Right renal pelvis (tissue), 4 donors: ENCODE results near the gene PLEKHA6. TPM values are rescaled to one million over a fixed set of nuclear protein-coding genes. Genes with fewer than 3 reads are reported as not detected.
"Not testable (repeated sequence)": the region's sequence is repeated elsewhere in the genome, so short reads cannot be mapped to it uniquely, and the experiment has no call there.

ENCODE experiments used
- DNase-seq, 4 donors: peaks; one replicate each; pipeline ENCODE4 v3.0.0-alpha.2; 2013; ENCODE audit warnings: low read depth in 4 of 4, low spot score in 3 of 4, missing footprints in 1 of 4
- polyA plus RNA-seq, 4 donors: library from polyadenylated mRNA; unstranded; fragments of 120-200 nt; gene quantifications; one replicate each; pipeline ENCODE4 v1.2.1, GENCODE V29; 2013; ENCODE audit not compliant: insufficient read length in 4 of 4

PLEKHA6 gene
- polyA plus RNA-seq, 4 donors: 46.3 to 58.5 (median 50.2) TPM

DNA sequence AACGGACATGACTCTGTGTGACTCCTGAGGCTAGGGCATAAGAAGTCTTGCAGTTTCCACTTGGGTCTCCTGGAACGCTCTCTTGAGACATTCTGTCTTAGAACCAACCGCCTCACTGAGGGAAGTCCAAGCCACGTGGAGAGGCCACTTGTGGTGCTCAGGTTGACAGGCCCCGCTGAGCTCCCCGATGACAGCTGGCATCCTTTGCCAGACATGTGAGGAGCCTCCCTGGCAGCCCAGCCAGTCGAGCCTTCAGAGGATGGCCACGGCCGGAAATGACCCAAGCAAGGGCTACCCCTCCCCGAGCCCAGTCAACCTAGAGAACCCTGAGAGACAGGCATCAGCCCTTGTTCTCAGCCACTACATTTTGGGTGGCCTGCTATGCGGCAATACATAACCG, 20.7 kb downstream of the PLEKHA6 start:
- no peak for DNase-seq

GRCh38 chr1:204338360-204338759, 21.4 kb downstream of the PLEKHA6 start:
- no peak for DNase-seq

DNA sequence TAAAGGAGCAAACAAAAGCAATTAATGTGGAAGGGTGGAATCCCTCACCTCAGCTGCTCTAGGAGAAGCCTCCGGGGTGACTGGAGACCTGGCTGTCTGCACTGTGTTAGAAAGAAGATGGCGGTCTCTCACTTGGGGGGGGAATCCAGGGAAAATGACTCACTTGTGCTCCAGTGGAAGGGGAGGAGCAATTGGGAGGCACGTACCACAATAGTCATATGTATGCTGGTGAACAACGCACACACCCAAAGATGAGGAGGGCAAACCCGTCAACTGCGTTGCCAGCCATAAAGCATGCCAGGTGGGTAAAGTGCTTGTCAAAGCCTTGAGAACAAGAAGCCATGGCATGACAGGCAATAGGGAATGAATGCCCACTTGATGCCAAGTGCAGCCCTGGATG, 22.1 kb downstream of the PLEKHA6 start:
- no peak for DNase-seq

- DNase-seq: no peak
These were observed 22.7 kb downstream of the PLEKHA6 start for GRCh38 chr1:204337036-204337429.

DNA sequence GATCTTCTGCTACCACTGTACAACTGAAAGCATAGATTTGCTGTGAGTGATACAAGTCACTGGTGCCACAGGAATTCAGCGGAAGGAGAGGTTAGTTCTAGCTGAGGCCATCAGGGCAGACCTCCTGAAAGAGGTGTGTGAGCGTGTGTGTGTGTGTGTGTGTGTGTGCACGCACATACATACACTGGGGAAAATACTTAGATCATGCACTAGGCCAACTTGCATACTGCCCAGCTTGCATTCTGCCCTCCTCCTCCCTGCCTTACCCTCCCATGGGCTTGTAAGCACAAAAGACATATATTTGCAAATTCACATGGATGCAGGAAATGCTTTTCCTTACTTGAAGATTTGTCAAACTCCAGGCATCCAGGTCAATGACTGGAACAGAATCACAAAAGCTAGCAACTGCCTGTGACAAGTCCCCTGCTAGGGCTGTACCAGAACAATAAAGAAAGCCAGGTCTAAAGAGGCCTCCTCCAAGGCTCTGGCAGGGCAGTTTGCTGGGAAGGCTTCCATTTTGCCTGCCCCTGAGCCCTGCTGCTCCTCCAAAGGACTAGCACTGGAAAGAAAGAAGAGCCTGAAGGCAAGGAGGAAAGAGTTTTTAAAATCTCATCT, 23.2 kb downstream of the PLEKHA6 start:
- DNase-seq: no peak

- DNase-seq: no peak
These were observed 24.2 kb downstream of the PLEKHA6 start for GRCh38 chr1:204335533-204335932.

DNA sequence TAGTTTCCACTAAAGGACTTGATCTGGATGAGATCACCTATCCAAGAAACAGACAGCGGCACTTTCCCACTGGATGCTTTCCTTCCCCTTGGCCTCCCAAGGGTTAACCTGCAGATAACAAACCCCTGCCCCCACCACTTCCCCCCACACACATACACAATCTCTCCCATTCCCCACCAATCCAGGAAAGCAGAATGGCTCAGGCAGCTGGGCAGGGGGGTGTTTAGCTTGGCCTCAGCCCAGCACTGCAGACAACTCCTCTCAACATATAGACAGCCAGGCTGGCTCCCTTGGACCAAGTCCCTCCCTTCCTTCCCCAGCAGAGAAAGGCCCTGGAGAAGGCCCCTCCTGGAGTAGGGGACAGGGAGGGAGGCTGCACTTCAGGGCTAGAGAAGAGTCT, 24.6 kb downstream of the PLEKHA6 start:
- peak in 1 of 4 donors; percentile 58 for DNase-seq

DNA sequence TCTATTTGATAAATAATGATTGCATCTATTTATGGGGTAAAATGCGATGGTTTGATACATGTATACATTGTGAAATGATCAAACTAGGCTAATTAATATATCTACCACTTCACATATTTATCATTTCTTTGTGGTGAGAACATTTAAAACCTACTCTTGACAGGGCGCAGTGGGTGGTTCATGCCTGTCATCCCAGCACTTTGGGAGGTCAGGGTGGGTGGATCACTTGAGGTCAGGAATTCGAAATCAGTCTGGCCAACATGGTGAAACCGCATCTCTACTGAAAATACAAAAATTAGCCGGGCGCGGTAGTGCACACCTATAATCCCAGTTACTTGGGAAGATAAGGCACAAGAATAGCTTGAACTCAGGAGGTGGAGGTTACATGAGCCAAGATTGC, 25.3 kb downstream of the PLEKHA6 start:
- DNase-seq: no peak

DNA sequence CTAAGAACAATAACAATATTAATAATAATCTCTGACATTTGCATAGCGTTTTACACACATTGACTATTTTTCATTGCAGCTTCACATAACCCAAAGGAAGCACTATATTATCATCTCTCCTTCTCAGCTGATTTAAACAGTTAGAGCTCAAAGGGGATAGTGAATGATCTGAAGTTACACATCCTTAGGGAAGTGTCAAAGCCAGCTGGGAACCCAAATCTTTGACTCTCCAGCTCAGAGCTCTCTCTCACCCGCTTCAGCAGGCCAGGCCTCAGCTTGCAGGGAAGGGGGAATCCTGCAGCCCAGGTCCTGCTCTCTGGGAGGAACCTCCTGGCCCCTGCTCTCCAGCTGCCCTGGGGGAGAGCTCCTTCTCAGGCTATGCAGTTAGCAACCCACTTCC, 26.3 kb downstream of the PLEKHA6 start:
- DNase-seq: no peak

DNA sequence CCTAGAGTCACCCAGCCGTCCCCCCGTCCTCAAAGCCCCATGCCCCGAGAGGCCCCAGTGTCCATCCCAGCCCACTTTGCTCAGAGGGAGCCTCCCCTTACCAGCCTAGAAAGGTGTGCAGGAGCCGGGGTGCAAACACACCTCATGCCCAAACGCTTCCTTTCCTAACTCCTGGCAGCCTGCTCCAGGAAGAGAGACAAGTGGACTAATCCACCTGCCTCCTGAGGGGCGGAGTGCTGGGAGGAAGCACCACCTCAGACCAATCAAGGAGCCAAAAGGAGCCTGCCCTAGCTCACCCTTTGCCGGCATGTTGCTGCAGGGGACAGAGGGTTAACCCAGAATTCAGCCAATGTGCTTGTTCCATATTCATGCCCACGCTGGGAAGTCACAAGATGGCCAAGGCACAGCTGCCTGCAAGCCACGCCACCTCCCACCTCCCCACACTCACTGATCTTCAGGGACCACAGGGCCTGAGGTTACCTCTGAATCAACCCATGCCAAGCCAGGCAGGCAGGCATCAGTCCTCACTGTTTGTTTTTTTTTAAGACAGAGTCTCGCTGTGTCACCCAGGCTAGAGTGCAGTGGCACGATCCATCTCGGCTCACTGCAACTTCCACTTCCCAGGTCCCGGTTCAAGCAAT, 27.8 kb downstream of the PLEKHA6 start:
- DNase-seq: no peak

DNA sequence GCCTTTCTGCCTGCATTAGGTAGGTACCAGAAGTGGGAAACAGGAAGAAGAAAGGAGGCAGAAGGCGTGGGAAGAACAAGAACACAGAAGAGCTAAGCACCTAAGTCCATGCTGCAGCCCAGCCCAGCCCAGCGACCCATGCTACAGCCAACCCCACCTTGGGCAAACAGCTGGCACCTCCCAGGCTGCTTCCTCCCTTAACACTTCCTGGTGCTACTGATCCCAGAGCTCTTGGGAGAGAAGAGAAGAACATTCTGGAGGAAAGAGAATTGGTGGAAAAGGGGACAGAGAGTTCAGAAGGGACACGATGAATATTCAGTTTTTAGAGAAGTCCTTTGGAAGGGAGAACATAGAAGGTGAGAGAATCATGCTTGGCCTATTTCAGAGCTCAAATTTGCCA, 28.5 kb downstream of the PLEKHA6 start:
- no peak for DNase-seq

DNA sequence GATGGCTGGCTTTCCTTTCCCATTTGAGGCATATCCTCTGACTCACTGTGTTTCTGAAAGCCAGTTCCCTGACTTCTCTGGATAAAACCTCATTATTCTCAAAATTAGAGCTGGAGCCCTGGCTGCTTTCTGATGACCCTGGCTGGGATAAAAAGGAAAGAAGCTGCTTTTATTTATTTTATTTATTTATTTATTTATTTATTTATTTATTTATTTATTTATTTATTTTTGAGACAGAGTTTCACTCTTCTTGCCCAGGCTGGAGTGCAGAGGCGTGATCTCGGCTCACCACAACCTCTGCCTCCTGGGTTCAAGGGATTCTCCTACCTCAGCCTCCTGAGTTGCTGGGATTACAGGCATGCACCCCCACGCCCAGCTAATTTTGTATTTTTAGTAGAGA, 31.9 kb downstream of the PLEKHA6 start:
- DNase-seq: not testable (repeated sequence)

DNA sequence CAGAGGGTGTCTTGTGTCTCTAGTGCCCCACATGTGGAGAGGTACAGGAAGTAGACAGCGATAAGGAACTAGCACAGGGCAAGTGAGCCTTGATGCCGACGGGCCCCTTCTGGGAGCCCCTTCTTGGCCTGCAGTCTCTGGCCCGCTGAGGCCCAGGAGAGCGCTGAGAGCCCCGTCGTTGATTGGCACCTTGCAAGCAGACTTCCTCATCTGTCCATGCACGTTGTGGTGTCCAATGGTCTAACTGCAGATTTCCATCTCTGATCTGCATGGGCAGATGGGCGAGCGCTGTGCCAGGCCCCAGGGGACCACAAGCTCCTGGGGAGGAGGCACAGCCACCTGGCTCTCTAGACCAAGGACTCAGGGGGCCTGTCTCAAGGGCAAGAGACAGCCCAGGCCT, 32.4 kb downstream of the PLEKHA6 start:
- DNase-seq: no peak

DNA sequence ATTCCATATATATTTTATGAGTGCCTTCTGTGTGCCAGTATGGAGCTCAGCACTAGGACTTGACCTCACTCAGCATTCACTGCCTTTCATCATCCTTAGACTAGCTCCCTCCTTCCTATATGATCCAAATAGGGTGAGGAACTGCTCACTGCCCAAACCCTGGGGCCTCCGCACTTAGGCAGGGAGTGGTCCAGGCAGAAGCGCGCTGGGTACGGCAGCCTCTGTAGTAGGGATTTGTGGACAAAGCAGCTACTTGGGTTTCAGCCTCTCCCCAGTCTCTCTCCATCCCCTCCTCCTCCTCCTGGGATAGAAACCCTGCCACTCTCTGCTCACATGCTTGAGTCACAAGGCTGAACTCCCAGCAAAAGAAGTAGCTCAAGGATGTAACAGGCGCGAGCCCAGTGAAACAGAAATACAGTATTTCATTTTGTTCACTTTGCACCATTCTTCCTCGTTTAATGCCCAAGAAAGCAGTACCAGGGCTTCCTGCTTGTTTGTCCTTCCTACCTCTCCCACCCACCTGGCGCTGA, 32.9 kb downstream of the PLEKHA6 start:
- DNase-seq: no peak

DNA sequence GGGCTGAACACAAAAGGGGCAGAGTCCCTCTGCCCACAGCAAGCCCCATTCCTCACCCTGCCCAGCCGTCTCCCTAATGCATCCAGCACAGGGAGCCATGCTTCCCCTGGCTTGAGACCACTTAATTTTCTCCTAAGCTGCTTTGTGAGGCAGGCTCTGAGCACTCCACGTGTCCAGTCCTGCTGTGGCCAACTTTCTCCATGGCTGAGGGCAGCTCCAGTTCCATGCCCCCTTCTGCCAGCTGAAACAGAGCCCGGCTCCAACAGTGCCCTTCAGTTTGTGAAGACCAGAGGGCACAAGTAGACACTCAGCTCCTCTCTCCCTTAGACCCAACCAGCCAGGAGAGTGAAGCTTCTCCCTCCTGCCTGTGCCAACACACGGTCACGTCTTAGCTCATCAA, 33.8 kb downstream of the PLEKHA6 start:
- no peak for DNase-seq

DNA sequence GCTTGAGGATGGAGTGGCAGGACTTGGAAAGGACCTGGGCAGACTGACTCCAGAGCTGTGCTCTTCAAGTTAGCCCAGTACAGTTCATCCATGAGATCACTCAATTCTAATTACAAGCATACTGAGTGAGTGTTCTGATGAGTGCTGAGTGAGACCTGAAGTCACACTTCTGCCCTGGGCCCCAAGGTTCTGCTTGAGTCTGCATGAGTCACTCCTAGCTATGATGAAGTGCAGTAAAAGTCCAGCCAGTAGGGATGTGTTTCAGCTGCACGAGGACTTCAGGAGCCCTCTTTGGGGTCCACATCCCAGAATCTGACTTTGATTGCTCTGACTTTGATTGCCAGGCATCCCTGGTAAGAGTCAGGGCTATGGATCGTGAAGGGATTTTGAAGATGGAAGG, 35.8 kb downstream of the PLEKHA6 start:
- no peak for DNase-seq

DNA sequence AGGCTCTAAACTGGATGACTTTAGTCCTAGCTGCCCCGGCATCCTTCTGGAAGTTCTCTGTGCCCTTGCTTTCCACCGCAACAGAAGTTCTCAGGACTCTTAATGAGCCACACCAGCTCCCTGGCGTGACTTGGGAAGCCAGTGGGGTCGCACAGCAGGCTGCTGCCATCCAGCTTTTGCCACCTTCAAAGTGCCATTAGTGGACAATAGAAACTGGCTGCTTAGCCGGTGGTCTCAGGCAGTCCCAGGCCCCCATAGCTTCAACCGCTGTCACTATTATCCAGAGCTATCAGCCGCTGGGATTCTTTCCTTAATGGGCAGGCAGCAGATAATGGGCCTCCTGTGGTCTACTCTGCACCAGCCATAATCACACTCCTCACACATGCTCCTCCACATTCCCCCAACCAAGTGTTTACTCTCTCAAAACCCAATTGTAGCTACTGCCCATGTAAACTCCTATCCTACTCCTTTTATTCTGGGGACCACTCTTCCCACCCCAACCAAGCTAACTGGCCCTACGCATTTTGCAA, 37.3 kb downstream of the PLEKHA6 start:
- no peak for DNase-seq

GRCh38 chr1:204321665-204322064, 38.1 kb downstream of the PLEKHA6 start:
- no peak for DNase-seq

DNA sequence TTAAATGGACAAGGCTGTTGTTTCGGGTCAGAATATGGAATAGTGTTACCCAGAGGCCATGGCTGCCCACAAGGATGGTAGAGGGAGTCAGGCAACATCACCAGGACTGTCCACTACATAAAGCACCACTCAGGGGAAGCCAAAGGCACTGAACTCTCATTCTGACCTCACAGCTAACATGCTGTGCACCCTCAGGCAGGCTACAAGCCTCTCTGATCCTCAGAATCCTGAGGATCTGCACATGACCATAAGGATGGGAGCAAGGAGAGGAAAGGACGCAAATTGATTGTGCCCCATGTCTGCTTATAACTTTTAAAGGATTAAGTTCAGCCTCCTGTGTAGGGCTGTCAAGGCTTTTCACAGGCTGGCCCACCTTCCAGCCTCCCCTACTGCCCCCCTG, 38.7 kb downstream of the PLEKHA6 start:
- no peak for DNase-seq

- no peak for DNase-seq
These were observed 39.3 kb downstream of the PLEKHA6 start for GRCh38 chr1:204320382-204320804.

GRCh38 chr1:204319462-204319861, 40.3 kb downstream of the PLEKHA6 start:
- DNase-seq: no peak

DNA sequence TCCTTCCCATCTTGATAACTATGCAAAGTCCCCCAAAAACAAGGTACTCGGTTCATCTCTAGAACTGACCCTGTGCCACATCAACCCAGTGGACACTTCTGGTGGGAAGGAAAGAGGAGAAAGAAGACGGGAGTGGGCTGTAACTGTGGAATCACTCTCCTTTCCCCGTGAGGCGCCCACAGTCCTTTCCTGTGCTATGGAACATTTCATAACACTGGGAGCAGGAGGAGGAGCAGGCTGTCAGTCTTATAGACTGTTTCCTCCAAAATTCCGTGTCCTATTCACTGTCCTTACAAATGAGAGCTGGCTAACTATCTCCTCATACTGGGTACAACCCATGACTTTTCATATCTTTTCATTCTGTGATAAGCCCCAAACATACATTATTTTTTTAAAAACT, 40.7 kb downstream of the PLEKHA6 start:
- no peak for DNase-seq
